ENCODE measurements around the gene SAMD1. TPM values are rescaled to one million over a fixed set of nuclear protein-coding genes. Genes with fewer than 3 reads are reported as not detected.
A peak's percentile ranks its signal among the peaks of the same experiment; 100 is the strongest.

SAMD1 gene
- total and polyA plus RNA-seq, 2 of the 13 experiments (the other 11 are each of a cell fraction or from before 2014, with no cell fraction given), result 17.5 to 45.0 TPM

- TF ChIP-seq ZNF761 (CRISPR knock-in tag; conservative IDR thresholded peaks at IDR 0.05) (no peak), ZNF605 (CRISPR knock-in tag; IDR thresholded peaks at IDR 0.05) (no peak), SNAI1 (CRISPR knock-in tag; IDR thresholded peaks at IDR 0.05; ENCODE audit: borderline replicate concordance) (0 out of 2 replicates have a peak, but pooled peaks have one; percentile 54), CAMTA2 (CRISPR knock-in tag; IDR thresholded peaks at IDR 0.05; ENCODE audit: borderline replicate concordance) (no peak), ZNF33B (CRISPR knock-in tag; IDR thresholded peaks at IDR 0.05) (0 out of 2 replicates have a peak, but pooled peaks have one; percentile 19), ZBTB46 (CRISPR knock-in tag; IDR thresholded peaks at IDR 0.05; ENCODE audit: borderline replicate concordance) (no peak), RARA (CRISPR knock-in tag; IDR thresholded peaks at IDR 0.05) (no peak), GZF1 (CRISPR knock-in tag; IDR thresholded peaks at IDR 0.05) (no peak), RERE (CRISPR knock-in tag; IDR thresholded peaks at IDR 0.05; ENCODE audit: low read depth) (no peak), ZFY (CRISPR knock-in tag; IDR thresholded peaks at IDR 0.05) (peak; percentile 28; the same call in 1 of the 2 replicates), HDAC1 (CRISPR knock-in tag; IDR thresholded peaks at IDR 0.05) (peak; percentile 42; the same call in 1 of the 2 replicates), MEIS2 (CRISPR knock-in tag; IDR thresholded peaks at IDR 0.05) (no peak), ZMAT5 (CRISPR knock-in tag; IDR thresholded peaks at IDR 0.05; ENCODE audit: borderline replicate concordance, low read depth) (no peak), ZNF512B (CRISPR knock-in tag; IDR thresholded peaks at IDR 0.05; ENCODE audit: borderline replicate concordance) (no peak), MYPOP (CRISPR knock-in tag; IDR thresholded peaks at IDR 0.05) (no peak), ZNF432 (CRISPR knock-in tag; IDR thresholded peaks at IDR 0.05; ENCODE audit: borderline replicate concordance) (no peak)
Measured at GRCh38 chr19:14073925-14074838, 16.4 kb downstream of the SAMD1 start (continued).
